Ishikawa (cell line): ENCODE results near the gene AUTS2.

Experiments used
- CEBPB ChIP-seq: IDR thresholded peaks from 2 replicates; pipeline ENCODE4 v1.6.1; 2012
- CREB1 ChIP-seq: IDR thresholded peaks from 2 replicates; pipeline ENCODE4 v1.6.1; 2012; ENCODE audit warnings: low read depth
- EGR1 ChIP-seq: IDR thresholded peaks from 2 replicates; pipeline ENCODE4 v1.6.1; 2012
- EP300 ChIP-seq: IDR thresholded peaks from 2 replicates; pipeline ENCODE4 v1.6.1; 2012; ENCODE audit warnings: borderline replicate concordance
- FOXM1 ChIP-seq: IDR thresholded peaks from 2 replicates; pipeline ENCODE4 v1.6.1; 2012; ENCODE audit warnings: low read depth, borderline replicate concordance
- MAX ChIP-seq: IDR thresholded peaks from 2 replicates; pipeline ENCODE4 v1.6.1; 2012
- NFIC ChIP-seq: IDR thresholded peaks from 2 replicates; pipeline ENCODE4 v1.6.1; 2012
- RAD21 ChIP-seq: IDR thresholded peaks from 2 replicates; pipeline ENCODE4 v1.6.1; 2012; ENCODE audit warnings: low read depth
- REST ChIP-seq: IDR thresholded peaks from 2 replicates; pipeline ENCODE4 v1.6.1; 2012; ENCODE audit warnings: low read depth, mild to moderate bottlenecking
- TAF1 ChIP-seq: IDR thresholded peaks from 2 replicates; pipeline ENCODE4 v1.6.1; 2012; ENCODE audit warnings: low read depth, mild to moderate bottlenecking
- TCF12 ChIP-seq: IDR thresholded peaks from 2 replicates; pipeline ENCODE4 v1.6.1; 2012; ENCODE audit warnings: low read depth
- TEAD4 ChIP-seq: IDR thresholded peaks from 2 replicates; pipeline ENCODE4 v1.6.1; 2012
- USF1 ChIP-seq: IDR thresholded peaks from 2 replicates; pipeline ENCODE4 v1.6.1; 2012
- YY1 ChIP-seq: IDR thresholded peaks from 2 replicates; pipeline ENCODE4 v1.6.1; 2012; ENCODE audit warnings: low read depth
- ZBTB7A ChIP-seq: IDR thresholded peaks from 2 replicates; pipeline ENCODE4 v1.6.1; 2012; ENCODE audit warnings: low read depth

The AUTS2 gene

GRCh38 chr7:70730451-70731110 is 1132.3 kb downstream of the AUTS2 start:
- no peak for TF ChIP-seq EGR1
- no peak for TF ChIP-seq TEAD4
- no peak for TF ChIP-seq TCF12

GRCh38 chr7:70733090-70733489 is 1134.8 kb downstream of the AUTS2 start:
- TF ChIP-seq TAF1 (no peak), CREB1 (no peak), CEBPB (no peak), MAX (no peak), EP300 (no peak), NFIC (no peak), FOXM1 (no peak), RAD21 (no peak)

GRCh38 chr7:70734411-70734810 is 1136.1 kb downstream of the AUTS2 start:
- TF ChIP-seq TCF12 (no peak), TAF1 (no peak), CREB1 (no peak), TEAD4 (no peak), EGR1 (no peak), FOXM1 (no peak), MAX (no peak), ZBTB7A (no peak), CEBPB (no peak), RAD21 (no peak), EP300 (no peak), REST (no peak), YY1 (no peak), NFIC (no peak), USF1 (no peak)

- no peak for TF ChIP-seq EGR1
- TF ChIP-seq RAD21, result no peak
Measured at GRCh38 chr7:70735313-70735712, 1137.0 kb downstream of the AUTS2 start.

- no peak for TF ChIP-seq MAX
- TF ChIP-seq ZBTB7A, result no peak
- TF ChIP-seq TEAD4, result no peak
- TF ChIP-seq REST, result no peak
- no peak for TF ChIP-seq EGR1
- no peak for TF ChIP-seq CEBPB
- no peak for TF ChIP-seq FOXM1
- no peak for TF ChIP-seq TCF12
- TF ChIP-seq NFIC, result no peak
- TF ChIP-seq USF1, result no peak
- TF ChIP-seq YY1, result no peak
- no peak for TF ChIP-seq TAF1
- no peak for TF ChIP-seq CREB1
- no peak for TF ChIP-seq EP300
Measured at GRCh38 chr7:70736715-70737460, 1138.6 kb downstream of the AUTS2 start.
